HUDEP-2 (cell line): ENCODE measurements around the gene KCNK1.
A peak's percentile ranks its signal among the peaks of the same experiment; 100 is the strongest.
"Not testable (repeated sequence)": the region's sequence is repeated elsewhere in the genome, so short reads cannot be mapped to it uniquely, and the experiment has no call there.

Source experiments
- DNase-seq, 76 experiments: peaks; one replicate each; lab custom pipeline; 2025; ENCODE audit not compliant: unreplicated experiment in 76 of 76; lab: John Stamatoyannopoulos, UW

KCNK1 gene

GRCh38 chr1:233664804-233665574, 51.1 kb downstream of the KCNK1 start:
- peak in 3 of 76 experiments; percentile 32 to 65 (median 39) for DNase-seq

- DNase-seq = peak in 74 of 76 experiments; percentile 39 to 96 (median 78)
Observed at GRCh38 chr1:233665575-233666270, 51.8 kb downstream of the KCNK1 start.

DNA sequence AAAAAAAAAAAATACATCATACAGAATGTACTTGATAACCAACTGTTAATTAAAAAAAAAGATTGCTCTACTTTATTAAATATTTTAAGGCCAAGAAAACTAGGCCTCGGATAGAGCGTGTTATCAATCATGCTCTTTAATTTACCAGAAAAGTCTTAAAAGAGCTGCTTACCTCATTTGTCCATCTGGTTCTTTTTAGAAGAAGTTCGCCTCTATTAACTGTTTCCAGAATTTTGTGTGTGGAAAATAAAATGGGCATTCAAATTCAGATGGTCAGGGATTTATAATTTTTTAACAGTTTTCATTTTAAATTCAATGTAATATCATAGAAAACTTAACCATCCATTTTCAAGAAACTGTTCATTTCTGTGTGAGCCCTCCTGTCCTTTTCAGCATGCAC, 53.8 kb downstream of the KCNK1 start:
- DNase-seq = no peak

GRCh38 chr1:233668146-233668724, 54.3 kb downstream of the KCNK1 start:
- DNase-seq = no peak

GRCh38 chr1:233668725-233669294, 54.9 kb downstream of the KCNK1 start:
- DNase-seq = peak in 68 of 76 experiments; percentile 7 to 94 (median 64)

- not testable (repeated sequence) for DNase-seq
Observed at GRCh38 chr1:233670363-233670762, 56.5 kb downstream of the KCNK1 start.

- DNase-seq = no peak
Observed at GRCh38 chr1:233671286-233671685, 57.4 kb downstream of the KCNK1 start.

- DNase-seq = no peak
Observed at GRCh38 chr1:233672732-233673131, 58.8 kb downstream of the KCNK1 start.

GRCh38 chr1:233673261-233673946, 59.5 kb downstream of the KCNK1 start:
- no peak for DNase-seq

DNA sequence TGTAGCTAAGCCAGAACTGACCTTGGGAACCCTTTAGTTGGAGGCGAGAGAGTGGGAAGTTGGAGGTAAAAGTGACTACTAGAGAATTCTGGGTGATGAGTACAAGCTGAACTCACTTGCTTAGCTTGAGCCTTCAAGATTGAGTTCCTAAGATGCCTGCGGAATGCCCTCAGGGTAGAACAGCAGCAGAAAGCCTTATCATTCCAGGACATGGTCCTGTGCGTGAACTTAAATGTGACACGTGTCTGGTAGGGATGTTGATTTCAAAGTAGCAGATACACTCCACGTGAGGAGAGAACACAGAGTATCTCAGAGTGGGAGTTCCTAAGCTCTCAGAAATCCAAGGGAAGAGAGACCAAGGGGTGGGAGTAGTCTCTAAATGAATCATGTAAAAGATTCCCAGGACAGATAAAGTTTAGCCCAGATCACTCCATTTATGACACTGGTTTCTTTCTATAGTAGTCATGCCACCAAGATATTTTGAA, 60.1 kb downstream of the KCNK1 start:
- peak in 3 of 76 experiments; percentile 9 to 24 (median 23) for DNase-seq

GRCh38 chr1:233675446-233675845, 61.5 kb downstream of the KCNK1 start:
- DNase-seq = no peak

GRCh38 chr1:233675893-233676292, 62.0 kb downstream of the KCNK1 start:
- no peak for DNase-seq

- DNase-seq = no peak
Observed at GRCh38 chr1:233677690-233678354, 63.9 kb downstream of the KCNK1 start.

DNA sequence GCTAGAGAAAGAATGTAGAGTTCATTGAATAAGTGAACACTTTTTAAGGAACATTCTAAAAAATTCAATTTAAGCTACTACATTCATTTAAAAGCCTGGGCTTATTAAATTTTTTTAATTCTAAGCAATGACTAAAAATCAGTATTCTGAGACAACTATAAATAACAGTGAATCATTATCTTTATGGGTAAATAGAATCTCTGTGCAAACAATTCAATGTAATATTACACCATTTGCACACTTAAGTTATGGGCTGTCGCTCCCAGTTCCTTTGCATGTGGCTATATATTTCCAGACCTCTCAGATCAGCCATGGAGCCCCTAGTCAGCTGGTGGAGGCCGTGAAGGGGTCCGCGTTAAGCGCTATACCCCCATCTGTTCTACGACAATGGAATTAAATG, 65.1 kb downstream of the KCNK1 start:
- DNase-seq = no peak

GRCh38 chr1:233679591-233680373, 65.9 kb downstream of the KCNK1 start:
- DNase-seq = no peak

GRCh38 chr1:233681285-233681684, 67.4 kb downstream of the KCNK1 start:
- no peak for DNase-seq

DNA sequence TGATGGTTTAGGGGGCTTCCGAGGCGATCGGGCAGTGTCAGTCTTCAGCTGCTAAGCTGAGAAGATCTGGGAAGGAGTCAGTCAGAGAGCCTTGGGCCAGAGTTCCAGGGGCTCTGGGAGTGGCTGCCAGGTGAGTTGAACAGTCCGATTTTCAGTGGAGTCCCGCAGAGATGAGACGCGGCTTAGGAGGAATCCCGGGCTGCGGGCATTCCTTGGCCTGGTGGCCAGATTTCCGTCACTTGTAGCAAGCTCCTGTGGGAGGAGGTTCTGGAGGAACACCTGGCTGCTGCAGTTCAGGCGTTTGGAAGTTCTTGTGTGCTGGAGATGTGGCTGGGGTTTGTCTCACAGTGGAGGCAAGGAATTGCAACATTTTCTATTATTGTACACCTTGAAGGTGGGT, 72.7 kb downstream of the KCNK1 start:
- DNase-seq = not testable (repeated sequence)

GRCh38 chr1:233689017-233689747, 75.3 kb downstream of the KCNK1 start:
- no peak for DNase-seq
